Endothelial cell of umbilical vein (primary cell): ENCODE results near the gene OR1I1.

ENCODE experiments used
- EZH2 ChIP-seq: IDR thresholded peaks from 2 replicates; pipeline ENCODE4 v1.6.1; 2012; ENCODE audit warnings: borderline replicate concordance, low read depth, mild to moderate bottlenecking, moderate library complexity, low read length, inconsistent platforms; ENCODE audit not compliant: severe bottlenecking
- TF ChIP-seq, protein P1 (sequence below), 2 donors: IDR thresholded peaks; 1 replicate in 1 of 2; 2 replicates in 1 of 2; pipeline ENCODE4 v1.5.1; 2011; ENCODE audit warnings: low read length in 2 of 2, mild to moderate bottlenecking in 2 of 2, moderate library complexity in 2 of 2, control low read depth in 1 of 2, inconsistent platforms in 1 of 2, low read depth in 1 of 2; ENCODE audit not compliant: insufficient read depth in 1 of 2; ENCODE audit errors: extremely low read depth in 1 of 2

DNA sequence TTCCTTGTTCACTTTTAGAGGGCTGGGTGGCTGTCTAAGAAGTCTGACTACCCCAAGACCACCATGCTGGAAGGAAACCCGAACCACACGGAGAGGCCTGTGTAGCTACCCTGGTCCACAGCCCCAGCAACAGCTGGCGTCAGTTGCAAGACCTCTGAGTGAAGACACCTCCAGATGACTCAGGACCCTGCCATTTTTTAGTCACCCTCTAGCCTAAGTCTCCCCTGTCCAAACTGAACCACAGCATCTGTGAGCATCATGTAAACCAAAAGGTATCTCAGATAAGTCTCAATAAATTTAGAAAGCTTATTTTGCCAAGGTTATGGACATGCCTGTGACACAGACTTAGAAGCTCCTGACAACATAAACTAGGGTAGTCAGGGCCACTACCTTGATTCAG, 23.0 kb downstream of the OR1I1 start:
- TF ChIP-seq, protein P1, sequence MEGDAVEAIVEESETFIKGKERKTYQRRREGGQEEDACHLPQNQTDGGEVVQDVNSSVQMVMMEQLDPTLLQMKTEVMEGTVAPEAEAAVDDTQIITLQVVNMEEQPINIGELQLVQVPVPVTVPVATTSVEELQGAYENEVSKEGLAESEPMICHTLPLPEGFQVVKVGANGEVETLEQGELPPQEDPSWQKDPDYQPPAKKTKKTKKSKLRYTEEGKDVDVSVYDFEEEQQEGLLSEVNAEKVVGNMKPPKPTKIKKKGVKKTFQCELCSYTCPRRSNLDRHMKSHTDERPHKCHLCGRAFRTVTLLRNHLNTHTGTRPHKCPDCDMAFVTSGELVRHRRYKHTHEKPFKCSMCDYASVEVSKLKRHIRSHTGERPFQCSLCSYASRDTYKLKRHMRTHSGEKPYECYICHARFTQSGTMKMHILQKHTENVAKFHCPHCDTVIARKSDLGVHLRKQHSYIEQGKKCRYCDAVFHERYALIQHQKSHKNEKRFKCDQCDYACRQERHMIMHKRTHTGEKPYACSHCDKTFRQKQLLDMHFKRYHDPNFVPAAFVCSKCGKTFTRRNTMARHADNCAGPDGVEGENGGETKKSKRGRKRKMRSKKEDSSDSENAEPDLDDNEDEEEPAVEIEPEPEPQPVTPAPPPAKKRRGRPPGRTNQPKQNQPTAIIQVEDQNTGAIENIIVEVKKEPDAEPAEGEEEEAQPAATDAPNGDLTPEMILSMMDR (IDR thresholded peaks at IDR 0.05; ENCODE audit: extremely low read depth in 1 of 2, insufficient read depth in 1 of 2, low read depth in 1 of 2, low read length in 2 of 2) = no peak
- no peak for TF ChIP-seq EZH2
